H9 (cell line): Measurements from ENCODE around the gene ALAS1. TPM values are rescaled to one million over a fixed set of nuclear protein-coding genes. Genes with fewer than 3 reads are reported as not detected.

Experiments used
- DNase-seq: peaks from one replicate; pipeline ENCODE4 v3.0.0-alpha.2; 2017
- H2AFZ ChIP-seq: one replicate; pipeline ENCODE4 v1.6.1; 2013; ENCODE audit warnings: mild to moderate bottlenecking, low read length, control low read depth, moderate library complexity
- H2AK5ac ChIP-seq: 2 replicates; pipeline ENCODE4 v1.6.1; 2013; ENCODE audit warnings: low read length, control low read depth, mixed read lengths; ENCODE audit not compliant: insufficient read length
- H2BK120ac ChIP-seq: one replicate; pipeline ENCODE4 v1.6.1; 2013; ENCODE audit warnings: low read depth, mild to moderate bottlenecking, low read length, control low read depth, inconsistent platforms; ENCODE audit not compliant: poor library complexity, severe bottlenecking
- H2BK12ac ChIP-seq: 2 replicates; pipeline ENCODE4 v1.6.1; 2013; ENCODE audit warnings: low read length, control low read depth, mixed read lengths, low read depth; ENCODE audit not compliant: insufficient read length
- H2BK15ac ChIP-seq: 2 replicates; pipeline ENCODE4 v1.6.1; 2013; ENCODE audit warnings: low read depth, low read length, control low read depth
- H2BK20ac ChIP-seq: one replicate; pipeline ENCODE4 v1.6.1; 2013; ENCODE audit warnings: low read depth, mild to moderate bottlenecking, low read length, control low read depth, inconsistent platforms; ENCODE audit not compliant: poor library complexity, severe bottlenecking
- H2BK5ac ChIP-seq: 2 replicates; pipeline ENCODE4 v1.6.1; 2013; ENCODE audit warnings: low read length, control low read depth, mixed read lengths; ENCODE audit not compliant: insufficient read length
- H3K14ac ChIP-seq: 2 replicates; pipeline ENCODE4 v1.6.1; 2013; ENCODE audit warnings: low read length, control low read depth; ENCODE audit not compliant: insufficient read depth
- H3K18ac ChIP-seq: 2 replicates; pipeline ENCODE4 v1.6.1; 2013; ENCODE audit warnings: low read depth, mild to moderate bottlenecking, mixed read lengths, low read length, control low read depth; ENCODE audit not compliant: insufficient read length
- H3K23ac ChIP-seq: 2 replicates; pipeline ENCODE4 v1.6.1; 2013; ENCODE audit warnings: low read length, control low read depth, mixed read lengths, low read depth; ENCODE audit not compliant: insufficient read length
- H3K23me2 ChIP-seq: 2 replicates; pipeline ENCODE4 v1.6.1; 2013; ENCODE audit warnings: low read depth, mild to moderate bottlenecking, mixed read lengths, low read length, control low read depth; ENCODE audit not compliant: insufficient read length, poor library complexity, severe bottlenecking
- H3K27ac ChIP-seq: 2 replicates; pipeline ENCODE4 v1.5.1; 2013; ENCODE audit warnings: low read length, control low read depth, mixed read lengths, low read depth; ENCODE audit not compliant: insufficient read length
- H3K27me3 ChIP-seq: 2 replicates; pipeline ENCODE4 v1.6.1; 2013; ENCODE audit warnings: low read length, control low read depth, inconsistent platforms; ENCODE audit not compliant: insufficient read depth
- H3K4ac ChIP-seq: 2 replicates; pipeline ENCODE4 v1.6.1; 2013; ENCODE audit warnings: low read depth, mild to moderate bottlenecking, control low read depth, inconsistent platforms, low read length, moderate library complexity
- H3K4me1 ChIP-seq: 2 replicates; pipeline ENCODE4 v1.6.1; 2013; ENCODE audit warnings: low read length, control low read depth, inconsistent platforms; ENCODE audit not compliant: insufficient read depth
- H3K4me2 ChIP-seq: 2 replicates; pipeline ENCODE4 v1.6.1; 2013; ENCODE audit warnings: low read length, control low read depth, mixed read lengths; ENCODE audit not compliant: insufficient read length, insufficient read depth
- H3K56ac ChIP-seq: 2 replicates; pipeline ENCODE4 v1.6.1; 2013; ENCODE audit warnings: low read depth, mild to moderate bottlenecking, mixed read lengths, low read length, control low read depth; ENCODE audit not compliant: insufficient read length
- H3K79me1 ChIP-seq: 2 replicates; pipeline ENCODE4 v1.6.1; 2013; ENCODE audit warnings: low read depth, mild to moderate bottlenecking, moderate library complexity, low read length, control low read depth, inconsistent platforms; ENCODE audit not compliant: insufficient read depth, poor library complexity, severe bottlenecking
- H3K79me2 ChIP-seq: 2 replicates; pipeline ENCODE4 v1.6.1; 2013; ENCODE audit warnings: low read length, control low read depth, inconsistent platforms; ENCODE audit not compliant: insufficient read depth
- H3K9ac ChIP-seq: 2 replicates; pipeline ENCODE4 v1.6.1; 2013; ENCODE audit warnings: low read length, control low read depth, mixed read lengths; ENCODE audit not compliant: insufficient read length; ENCODE audit errors: extremely low read depth
- H3K9me3 ChIP-seq: one replicate; pipeline ENCODE4 v1.6.1; 2013; ENCODE audit warnings: low read depth, low read length, inconsistent platforms; ENCODE audit not compliant: control insufficient read depth
- H3T11ph ChIP-seq: one replicate; pipeline ENCODE4 v1.6.1; 2013; ENCODE audit warnings: mild to moderate bottlenecking, low read length, control low read depth, inconsistent platforms
- H4K20me1 ChIP-seq: one replicate; pipeline ENCODE4 v1.6.1; 2013; ENCODE audit not compliant: control insufficient read depth, insufficient read length, insufficient read depth
- H4K5ac ChIP-seq: 2 replicates; pipeline ENCODE4 v1.6.1; 2013; ENCODE audit warnings: low read depth, mild to moderate bottlenecking, mixed read lengths, low read length, control low read depth; ENCODE audit not compliant: insufficient read length
- H4K8ac ChIP-seq: replicated peaks from 2 replicates; pipeline ENCODE4 v1.6.1; 2013; ENCODE audit warnings: low read length, control low read depth, mixed read lengths, low read depth; ENCODE audit not compliant: insufficient read length
- H4K91ac ChIP-seq: 2 replicates; pipeline ENCODE4 v1.6.1; 2013; ENCODE audit warnings: low read depth, mild to moderate bottlenecking, moderate library complexity, mixed read lengths, low read length, control low read depth; ENCODE audit not compliant: insufficient read length
- H3K27ac Mint-ChIP-seq, 3 experiments: 2 replicates in 2 of 3; 3 replicates in 1 of 3; pipeline ENCODE4 v1.8.0; 2020 to 2021; ENCODE audit warnings: mixed read lengths in 3 of 3, mild to moderate bottlenecking in 1 of 3, moderate library complexity in 1 of 3
- H3K27me3 Mint-ChIP-seq: 2 replicates; pipeline ENCODE4 v1.8.0; 2021; ENCODE audit warnings: low read depth, mild to moderate bottlenecking, moderate library complexity, mixed read lengths
- H3K36me3 Mint-ChIP-seq, 3 experiments: 2 replicates in 2 of 3; 3 replicates in 1 of 3; pipeline ENCODE4 v1.8.0; 2020 to 2021; ENCODE audit warnings: low read depth in 3 of 3, mixed read lengths in 3 of 3; ENCODE audit not compliant: insufficient read depth in 1 of 3
- H3K4me1 Mint-ChIP-seq, 2 experiments: 2 replicates each; pipeline ENCODE4 v1.8.0; 2020; ENCODE audit warnings: mixed read lengths in 2 of 2
- H3K4me3 Mint-ChIP-seq, 2 experiments: 2 replicates in 1 of 2; 3 replicates in 1 of 2; pipeline ENCODE4 v1.8.0; 2020 to 2021; ENCODE audit warnings: mild to moderate bottlenecking in 2 of 2, mixed read lengths in 2 of 2, moderate library complexity in 1 of 2
- H3K9me3 Mint-ChIP-seq, 2 experiments: 2 replicates in 1 of 2; 3 replicates in 1 of 2; pipeline ENCODE4 v1.8.0; 2020; ENCODE audit warnings: mild to moderate bottlenecking in 2 of 2, mixed read lengths in 2 of 2, moderate library complexity in 1 of 2
- CTCF ChIP-seq: fragments of 200-600 bp; sonication (generic); conservative IDR thresholded peaks from 3 replicates; pipeline ENCODE4 v1.8.0; 2021; ENCODE audit warnings: antibody characterized with exemption, mild to moderate bottlenecking
- WGBS: extraction: QIAGEN DNeasy Blood & Tissue Kit; methylation state at CpG from one replicate; pipeline ENCODE4 v1.1.7; 2013; ENCODE audit warnings: missing lambda C conversion rate, low lambda C conversion rate, mixed read lengths; ENCODE audit not compliant: insufficient read length; ENCODE audit errors: extremely low coverage; 5-methylcytosine and 5-hydroxymethylcytosine counted together
- total RNA-seq: library from RNA; stranded (reverse); gene quantifications from 2 replicates; pipeline ENCODE4 v1.2.1, GENCODE V29; 2021

Gene ALAS1
- total RNA-seq, 1 experiment from 2014 or later, result 39.1 TPM

DNA sequence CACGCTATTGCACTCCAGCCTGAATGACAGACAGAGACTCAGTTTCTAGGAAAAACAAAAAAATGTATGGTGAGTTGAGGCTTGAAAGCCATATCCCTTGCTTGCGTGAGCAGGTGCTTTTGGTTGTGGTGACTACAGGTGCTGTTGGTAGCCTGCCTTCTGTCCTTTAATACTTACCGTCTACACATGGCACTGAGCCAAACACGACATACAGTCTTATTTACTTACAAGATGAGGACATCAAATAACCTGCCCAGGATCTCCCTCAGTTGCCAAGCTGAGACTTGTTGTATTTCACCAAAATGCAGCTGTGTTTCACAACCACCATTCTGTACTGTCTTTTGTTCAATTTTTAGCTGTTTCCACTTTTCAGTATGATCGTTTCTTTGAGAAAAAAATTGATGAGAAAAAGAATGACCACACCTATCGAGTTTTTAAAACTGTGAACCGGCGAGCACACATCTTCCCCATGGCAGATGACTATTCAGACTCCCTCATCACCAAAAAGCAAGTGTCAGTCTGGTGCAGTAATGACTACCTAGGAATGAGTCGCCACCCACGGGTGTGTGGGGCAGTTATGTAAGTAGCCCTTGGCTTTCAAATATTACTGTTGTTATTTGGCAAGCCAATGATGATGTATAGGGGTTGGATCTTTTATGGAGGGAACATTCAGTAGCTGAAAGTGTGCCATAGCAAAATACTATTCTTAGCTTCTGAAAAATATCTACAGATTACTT is 6.5 kb downstream of the ALAS1 start:
- Mint-ChIP-seq H3K36me3 (peaks cover 50 to 94% (median 91%) of the 10 kb centered on the region in 3 experiments; a peak in 6 of 7 replicates), H3K9me3 (no peaks in the 10 kb centered on the region), H3K27ac (no peak overlapping the region), H3K4me1 (no peaks in the 10 kb centered on the region), H3K27me3 (no peaks in the 10 kb centered on the region), H3K4me3 (no peak overlapping the region)
- H2BK20ac ChIP-seq, result no peak overlapping the region
- DNase-seq, result no peak
- H3K4ac ChIP-seq, result no peak overlapping the region
- no peak overlapping the region for H3K23ac ChIP-seq
- WGBS, result no CpG with 5 or more reads among the region's 10 CpGs
- H3K27me3 ChIP-seq, result no peaks in the 10 kb centered on the region
- H3K27ac ChIP-seq, result no peak overlapping the region
- H3K4me2 ChIP-seq, result no peak overlapping the region
- no peak overlapping the region for H2BK15ac ChIP-seq
- H4K5ac ChIP-seq, result no peak overlapping the region
- no peak for TF ChIP-seq CTCF
- H3K23me2 ChIP-seq, result no peaks in the 10 kb centered on the region
- H3K4me1 ChIP-seq, result no peaks in the 10 kb centered on the region
- H3T11ph ChIP-seq, result no peak overlapping the region
- no peaks in the 10 kb centered on the region for H3K79me2 ChIP-seq
- H3K9ac ChIP-seq, result no peak overlapping the region
- no peak overlapping the region for H2AK5ac ChIP-seq
- H4K91ac ChIP-seq, result no peak overlapping the region
- no peak overlapping the region for H3K56ac ChIP-seq
- H2BK12ac ChIP-seq, result no peak overlapping the region
- H3K18ac ChIP-seq, result no peak overlapping the region
- no peak overlapping the region for H2AFZ ChIP-seq
- H3K79me1 ChIP-seq, result no peaks in the 10 kb centered on the region
- H4K20me1 ChIP-seq, result no peaks in the 10 kb centered on the region
- H2BK120ac ChIP-seq, result no peak overlapping the region
- H2BK5ac ChIP-seq, result no peak overlapping the region
- H4K8ac ChIP-seq, result no peak overlapping the region
- H3K9me3 ChIP-seq, result no peaks in the 10 kb centered on the region
- H3K14ac ChIP-seq, result no peak overlapping the region
